SU-DHL-6 (cell line): Measurements from ENCODE around the gene CCDC15.

Experiments used
- EZH2phosphoT487 ChIP-seq: fragments of 200-600 bp; sonication (generic), shearing (Covaris generic); conservative IDR thresholded peaks from 2 replicates; pipeline ENCODE4 v1.6.1; 2018; ENCODE audit warnings: mild to moderate bottlenecking, antibody characterized with exemption, low read length, moderate library complexity, mixed read lengths
- TF ChIP-seq, protein P1 (sequence below): fragments of 200-600 bp; sonication (generic); IDR thresholded peaks from one replicate; pipeline ENCODE4 v1.5.1; 2017; ENCODE audit warnings: antibody characterized with exemption, mild to moderate bottlenecking, low read length, moderate library complexity; ENCODE audit not compliant: insufficient read depth, poor library complexity, severe bottlenecking

DNA sequence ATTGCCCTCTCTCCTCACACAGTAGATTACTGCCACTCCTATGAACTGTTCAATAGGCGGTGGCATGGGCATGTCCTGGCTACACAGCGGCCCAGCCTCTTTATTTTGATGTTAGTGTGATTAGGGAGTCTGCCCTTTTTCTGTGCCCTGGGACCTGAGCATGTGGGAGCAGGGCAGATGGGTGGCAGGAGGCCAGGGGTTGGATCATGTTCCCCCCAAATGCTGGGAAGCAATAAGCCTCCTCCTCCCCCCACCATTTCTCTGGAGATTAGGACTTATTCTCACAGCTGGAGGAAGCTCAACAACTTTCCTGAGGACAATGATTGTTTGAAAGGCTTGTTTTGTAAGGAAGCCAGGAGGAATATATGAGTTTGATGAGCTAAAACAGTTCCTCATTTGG lies 34.1 kb upstream of the CCDC15 start:
- TF ChIP-seq, protein P1, sequence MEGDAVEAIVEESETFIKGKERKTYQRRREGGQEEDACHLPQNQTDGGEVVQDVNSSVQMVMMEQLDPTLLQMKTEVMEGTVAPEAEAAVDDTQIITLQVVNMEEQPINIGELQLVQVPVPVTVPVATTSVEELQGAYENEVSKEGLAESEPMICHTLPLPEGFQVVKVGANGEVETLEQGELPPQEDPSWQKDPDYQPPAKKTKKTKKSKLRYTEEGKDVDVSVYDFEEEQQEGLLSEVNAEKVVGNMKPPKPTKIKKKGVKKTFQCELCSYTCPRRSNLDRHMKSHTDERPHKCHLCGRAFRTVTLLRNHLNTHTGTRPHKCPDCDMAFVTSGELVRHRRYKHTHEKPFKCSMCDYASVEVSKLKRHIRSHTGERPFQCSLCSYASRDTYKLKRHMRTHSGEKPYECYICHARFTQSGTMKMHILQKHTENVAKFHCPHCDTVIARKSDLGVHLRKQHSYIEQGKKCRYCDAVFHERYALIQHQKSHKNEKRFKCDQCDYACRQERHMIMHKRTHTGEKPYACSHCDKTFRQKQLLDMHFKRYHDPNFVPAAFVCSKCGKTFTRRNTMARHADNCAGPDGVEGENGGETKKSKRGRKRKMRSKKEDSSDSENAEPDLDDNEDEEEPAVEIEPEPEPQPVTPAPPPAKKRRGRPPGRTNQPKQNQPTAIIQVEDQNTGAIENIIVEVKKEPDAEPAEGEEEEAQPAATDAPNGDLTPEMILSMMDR = no peak
- no peak for TF ChIP-seq EZH2phosphoT487
